Activated T-cell treated with anti-CD3 and anti-CD28 coated beads, Interleukin-2, amount 50 U/mL, for 24 hours (primary cell): ENCODE measurements around the gene TIMM9.
A peak's percentile ranks its signal among the peaks of the same experiment; 100 is the strongest.
"Not testable (repeated sequence)": the region's sequence is repeated elsewhere in the genome, so short reads cannot be mapped to it uniquely, and the experiment has no call there.

Source experiments
- DNase-seq: peaks from one replicate; pipeline ENCODE4 v3.0.0-alpha.2; 2020
- H3K27ac Mint-ChIP-seq: 2 replicates; pipeline ENCODE4 v1.8.0; 2020; ENCODE audit warnings: mild to moderate bottlenecking, mixed read lengths
- H3K27me3 Mint-ChIP-seq: 2 replicates; pipeline ENCODE4 v1.8.0; 2020; ENCODE audit warnings: mixed read lengths
- H3K36me3 Mint-ChIP-seq: 2 replicates; pipeline ENCODE4 v1.8.0; 2020; ENCODE audit warnings: low read depth, mixed read lengths
- H3K4me1 Mint-ChIP-seq: 2 replicates; pipeline ENCODE4 v1.8.0; 2020; ENCODE audit warnings: low read depth, mixed read lengths
- H3K4me3 Mint-ChIP-seq: 2 replicates; pipeline ENCODE4 v1.8.0; 2020; ENCODE audit warnings: mild to moderate bottlenecking, moderate library complexity, mixed read lengths
- H3K9me3 Mint-ChIP-seq: 2 replicates; pipeline ENCODE4 v1.8.0; 2020; ENCODE audit warnings: mixed read lengths

The TIMM9 gene

GRCh38 chr14:58426670-58427280, 556 bp downstream of the TIMM9 start:
- H3K4me3 Mint-ChIP-seq = peak overlapping the region; percentile 94
- peak overlapping the region; percentile 99 for H3K27ac Mint-ChIP-seq
- H3K4me1 Mint-ChIP-seq = peaks cover 55% of the 10 kb centered on the region
- H3K36me3 Mint-ChIP-seq = peaks cover 65% of the 10 kb centered on the region
- H3K27me3 Mint-ChIP-seq = no peaks in the 10 kb centered on the region
- DNase-seq = peak; percentile 77
- no peaks in the 10 kb centered on the region for H3K9me3 Mint-ChIP-seq

- not testable (repeated sequence) for H3K9me3 Mint-ChIP-seq
- H3K36me3 Mint-ChIP-seq = peaks cover 86% of the 10 kb centered on the region
Measured at GRCh38 chr14:58416934-58417333, 10.4 kb downstream of the TIMM9 start.

GRCh38 chr14:58415636-58416547, 11.4 kb downstream of the TIMM9 start:
- H3K9me3 Mint-ChIP-seq = no peaks in the 10 kb centered on the region
- no peak overlapping the region for H3K4me3 Mint-ChIP-seq
- peaks cover 88% of the 10 kb centered on the region for H3K36me3 Mint-ChIP-seq
- no peaks in the 10 kb centered on the region for H3K27me3 Mint-ChIP-seq
- H3K4me1 Mint-ChIP-seq = peaks cover 30% of the 10 kb centered on the region
- DNase-seq = no peak
- no peak overlapping the region for H3K27ac Mint-ChIP-seq

More at GRCh38 chr14:58416934-58417333, 10.4 kb downstream of the TIMM9 start:
- DNase-seq, H3K27me3 Mint-ChIP-seq, H3K4me3 Mint-ChIP-seq: not testable (repeated sequence)
- Mint-ChIP-seq H3K4me1 (peaks cover 36% of the 10 kb centered on the region), H3K27ac (peak overlapping the region; percentile 63)

GRCh38 chr14:58414845-58415244, 12.5 kb downstream of the TIMM9 start:
- no peaks in the 10 kb centered on the region for H3K27me3 Mint-ChIP-seq
- peaks cover 88% of the 10 kb centered on the region for H3K36me3 Mint-ChIP-seq
- peaks cover 30% of the 10 kb centered on the region for H3K4me1 Mint-ChIP-seq
- H3K4me3 Mint-ChIP-seq = no peak overlapping the region
- H3K9me3 Mint-ChIP-seq = no peaks in the 10 kb centered on the region
- no peak overlapping the region for H3K27ac Mint-ChIP-seq
- DNase-seq = no peak

GRCh38 chr14:58408681-58409215, 18.6 kb downstream of the TIMM9 start:
- Mint-ChIP-seq H3K27me3 (no peaks in the 10 kb centered on the region), H3K9me3 (no peaks in the 10 kb centered on the region), H3K27ac (no peak overlapping the region), H3K36me3 (peaks cover 82% of the 10 kb centered on the region), H3K4me1 (no peaks in the 10 kb centered on the region), H3K4me3 (no peak overlapping the region)
- DNase-seq = no peak

- Mint-ChIP-seq H3K27me3 (no peaks in the 10 kb centered on the region), H3K4me3 (no peak overlapping the region), H3K9me3 (no peaks in the 10 kb centered on the region), H3K27ac (no peak overlapping the region), H3K36me3 (peaks cover 38% of the 10 kb centered on the region), H3K4me1 (peaks cover 2% of the 10 kb centered on the region)
- DNase-seq = no peak
Measured at GRCh38 chr14:58401587-58401986, 25.7 kb downstream of the TIMM9 start.

- Mint-ChIP-seq H3K27ac (no peak overlapping the region), H3K27me3 (no peaks in the 10 kb centered on the region), H3K9me3 (no peaks in the 10 kb centered on the region)
Measured at GRCh38 chr14:58398895-58399294, 28.4 kb downstream of the TIMM9 start.

GRCh38 chr14:58398495-58398894, 28.8 kb downstream of the TIMM9 start:
- no peak overlapping the region for H3K4me3 Mint-ChIP-seq
- H3K4me1 Mint-ChIP-seq = peaks cover 11% of the 10 kb centered on the region
- no peaks in the 10 kb centered on the region for H3K27me3 Mint-ChIP-seq
- H3K9me3 Mint-ChIP-seq = no peaks in the 10 kb centered on the region
- peaks cover 23% of the 10 kb centered on the region for H3K36me3 Mint-ChIP-seq
- H3K27ac Mint-ChIP-seq = no peak overlapping the region
- no peak for DNase-seq

More at GRCh38 chr14:58398895-58399294, 28.4 kb downstream of the TIMM9 start:
- DNase-seq = no peak
- H3K36me3 Mint-ChIP-seq = peaks cover 23% of the 10 kb centered on the region
- peaks cover 11% of the 10 kb centered on the region for H3K4me1 Mint-ChIP-seq
- no peak overlapping the region for H3K4me3 Mint-ChIP-seq

- no peaks in the 10 kb centered on the region for H3K9me3 Mint-ChIP-seq
- H3K4me3 Mint-ChIP-seq = no peak overlapping the region
- peaks cover 11% of the 10 kb centered on the region for H3K4me1 Mint-ChIP-seq
- H3K27me3 Mint-ChIP-seq = no peaks in the 10 kb centered on the region
- H3K27ac Mint-ChIP-seq = no peak overlapping the region
- no peak for DNase-seq
- H3K36me3 Mint-ChIP-seq = peaks cover 18% of the 10 kb centered on the region
Measured at GRCh38 chr14:58397156-58397555, 30.2 kb downstream of the TIMM9 start.

GRCh38 chr14:58395812-58396788, 31.2 kb downstream of the TIMM9 start, which contains the start of gene TOMM20L:
TOMM20L (plus strand) TSS chr14:58395930; CDS start chr14:58395958, 28 bp downstream.
- Mint-ChIP-seq H3K27ac (peak within 1 kb of the TSS; percentile 84), H3K4me3 (peak within 1 kb of the TSS; percentile 66), H3K36me3 (peaks cover 12% of the 10 kb centered on the region), H3K27me3 (no peaks in the 10 kb centered on the region), H3K4me1 (peaks cover 12% of the 10 kb centered on the region), H3K9me3 (no peaks in the 10 kb centered on the region)
- peak; percentile 85 for DNase-seq

GRCh38 chr14:58395562-58395811, 31.8 kb downstream of the TIMM9 start:
- H3K4me1 Mint-ChIP-seq = peaks cover 13% of the 10 kb centered on the region
- no peak for DNase-seq
- peaks cover 8% of the 10 kb centered on the region for H3K36me3 Mint-ChIP-seq
- peak overlapping the region; percentile 60 for H3K4me3 Mint-ChIP-seq
- no peaks in the 10 kb centered on the region for H3K27me3 Mint-ChIP-seq
- peak overlapping the region; percentile 65 for H3K27ac Mint-ChIP-seq
- no peaks in the 10 kb centered on the region for H3K9me3 Mint-ChIP-seq

GRCh38 chr14:58390830-58391229, 36.5 kb downstream of the TIMM9 start:
- Mint-ChIP-seq H3K27me3 (no peaks in the 10 kb centered on the region), H3K4me1 (peaks cover 7% of the 10 kb centered on the region), H3K27ac (no peak overlapping the region), H3K36me3 (peaks cover 3% of the 10 kb centered on the region), H3K9me3 (no peaks in the 10 kb centered on the region), H3K4me3 (no peak overlapping the region)
- no peak for DNase-seq

- H3K9me3 Mint-ChIP-seq = no peaks in the 10 kb centered on the region
- no peaks in the 10 kb centered on the region for H3K27me3 Mint-ChIP-seq
- peaks cover 69% of the 10 kb centered on the region for H3K36me3 Mint-ChIP-seq
- DNase-seq = no peak
- no peak overlapping the region for H3K4me3 Mint-ChIP-seq
- no peak overlapping the region for H3K27ac Mint-ChIP-seq
- no peaks in the 10 kb centered on the region for H3K4me1 Mint-ChIP-seq
Measured at GRCh38 chr14:58376791-58377190, 50.5 kb downstream of the TIMM9 start.

GRCh38 chr14:58368956-58369355, 58.4 kb downstream of the TIMM9 start:
- Mint-ChIP-seq H3K36me3 (peaks cover 82% of the 10 kb centered on the region), H3K9me3 (no peaks in the 10 kb centered on the region), H3K4me1 (peaks cover 5% of the 10 kb centered on the region), H3K4me3 (no peak overlapping the region), H3K27me3 (no peaks in the 10 kb centered on the region), H3K27ac (no peak overlapping the region)
- DNase-seq = no peak
